DLD1 (cell line): ENCODE data around the gene KTI12.

Source experiments
- in situ Hi-C: cut with HindIII; loops from 2 replicates; pipeline ENCODE4 v1.10.0; 2017; ENCODE audit warnings: low sequenced_read_pairs

Gene KTI12

DNA sequence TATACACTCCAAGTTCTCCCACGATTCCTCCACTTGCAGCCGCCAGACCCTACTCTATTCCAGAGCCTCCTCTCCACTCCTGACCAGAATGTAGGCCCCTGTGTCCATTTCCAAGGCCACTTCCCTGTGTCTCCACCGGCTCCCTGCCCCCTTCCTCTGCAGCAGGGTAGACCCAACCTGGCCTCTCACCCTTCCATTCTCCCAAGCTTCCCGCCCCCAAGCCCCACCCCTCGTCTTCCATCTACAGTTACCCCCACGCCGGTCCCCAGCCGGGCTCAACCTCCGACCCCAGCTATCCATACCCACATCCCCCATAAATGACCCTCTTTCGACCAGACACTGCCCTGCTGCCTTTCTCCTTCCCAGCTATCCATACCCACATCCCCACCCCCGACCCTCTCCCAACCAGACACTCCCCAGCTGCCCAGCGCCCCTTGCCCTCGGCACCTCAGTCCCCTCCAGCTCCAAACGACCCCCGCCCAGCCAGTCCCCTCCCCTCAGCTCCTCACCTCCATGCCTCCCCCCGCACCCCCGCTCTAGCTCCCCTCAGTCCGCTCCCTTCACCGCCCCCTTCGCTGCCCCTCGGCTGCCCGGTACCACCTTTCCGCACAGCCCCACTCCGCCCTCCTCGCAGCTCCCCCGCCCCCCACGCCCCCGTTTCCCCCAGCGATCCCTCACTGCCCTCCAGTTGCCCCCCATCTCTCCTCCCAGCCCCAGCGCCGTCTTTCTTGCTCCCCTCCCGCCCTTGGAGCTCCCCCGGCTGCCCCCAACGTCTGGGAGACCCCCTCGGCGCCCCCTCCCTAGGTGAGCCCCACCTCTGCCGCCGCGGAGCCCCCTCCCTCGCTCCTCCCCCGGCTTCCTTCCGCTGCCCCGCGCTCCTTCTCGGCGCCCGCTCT is 43.8 kb downstream of the KTI12 start:
- in situ Hi-C loops = no loop called here

DNA sequence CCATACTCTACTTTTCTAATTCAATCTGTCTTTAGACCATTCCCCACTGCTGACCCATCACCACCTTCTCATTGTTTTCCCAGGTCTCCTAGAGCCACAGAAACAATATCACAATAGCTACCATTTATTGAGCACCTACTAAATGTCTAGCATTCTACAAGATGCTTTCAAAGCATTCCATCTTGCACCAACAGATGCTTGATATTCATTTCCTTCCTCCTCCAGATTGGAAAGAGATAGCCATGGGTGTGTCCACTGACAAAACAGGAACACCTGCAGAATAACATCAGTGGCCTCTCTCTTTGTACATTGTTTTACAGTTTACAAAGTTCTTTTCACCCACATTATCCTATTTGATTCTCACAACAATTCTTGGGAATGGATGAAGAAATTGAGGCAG is 45.4 kb downstream of the KTI12 start:
- in situ Hi-C loops = no loop called here

DNA sequence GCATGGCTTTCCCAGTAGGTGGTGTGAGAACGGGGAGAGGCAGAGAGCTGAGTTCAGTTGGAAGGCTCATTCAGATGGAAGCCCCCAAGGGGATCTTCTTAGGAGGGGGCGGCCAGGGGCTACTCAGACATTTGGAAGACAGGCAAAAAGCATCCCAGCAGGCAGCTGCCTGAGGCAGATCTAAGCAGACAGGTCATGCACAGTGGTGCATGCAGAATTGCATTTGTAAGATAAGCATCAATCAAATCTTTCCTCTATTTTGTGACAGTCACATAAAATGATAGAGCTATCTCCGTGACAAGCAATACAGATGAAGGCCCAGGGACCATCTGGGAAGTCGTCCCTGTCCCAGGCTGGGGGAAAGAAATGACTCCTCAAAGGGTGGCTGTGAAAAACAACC is 46.9 kb downstream of the KTI12 start:
- in situ Hi-C loops = no loop called here

DNA sequence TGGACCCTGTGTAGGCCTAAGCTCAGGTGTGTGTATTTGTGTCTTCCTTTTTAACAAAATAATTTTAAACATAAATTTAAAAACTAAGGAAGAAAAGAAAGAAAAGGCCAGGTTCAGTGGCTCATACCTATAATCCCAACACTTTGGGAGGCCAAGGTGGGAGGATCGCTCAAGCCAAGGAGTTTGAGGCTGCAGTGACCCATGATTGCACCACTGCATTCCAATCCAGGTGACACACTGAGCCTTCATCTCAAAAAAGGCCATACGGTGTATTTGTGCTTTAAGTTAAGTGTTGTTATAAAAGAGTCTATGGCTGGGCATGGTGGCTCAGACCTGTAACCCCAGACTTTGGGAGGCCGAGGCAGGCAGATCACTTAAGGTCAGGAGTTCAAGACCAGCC is 51.4 kb downstream of the KTI12 start:
- in situ Hi-C loops = no loop called here
